Endometrial microvascular endothelial cells (primary cell): ENCODE measurements around the gene CACNG6. TPM values are rescaled to one million over a fixed set of nuclear protein-coding genes. Genes with fewer than 3 reads are reported as not detected.
"Not testable (repeated sequence)": the region's sequence is repeated elsewhere in the genome, so short reads cannot be mapped to it uniquely, and the experiment has no call there.

ENCODE experiments used
- in situ Hi-C: cut with HindIII; loops from 2 replicates; pipeline ENCODE4 v1.10.0; 2017; ENCODE audit warnings: low sequenced_read_pairs, low pct_unique_long_range_greater_than_20kb; ENCODE audit errors: inconsistent ontology term
- total RNA-seq: library from RNA; depleted of rRNA; stranded (reverse); fragments of >200 nt; gene quantifications from one replicate; pipeline ENCODE4 v1.2.3, GENCODE V29; 2015; ENCODE audit errors: inconsistent ontology term

CACNG6 gene
- total RNA-seq, result 3.5 TPM

GRCh38 chr19:53991224-53992113, at the start of gene CACNG6:
Gene CACNG6, plus strand, starts transcription at chr19:53991637. Its CDS starts 1,241 bp downstream, at chr19:53992878.
- in situ Hi-C loops, result no loop called here

- in situ Hi-C loops, result no loop called here
Measured at GRCh38 chr19:53942001-53942786, 49.2 kb upstream of the CACNG6 start.

- in situ Hi-C loops, result no loop called here
Measured at GRCh38 chr19:53944416-53944815, 47.0 kb upstream of the CACNG6 start.

- in situ Hi-C loops, result no loop called here
Measured at GRCh38 chr19:53944933-53945332, 46.5 kb upstream of the CACNG6 start.

- in situ Hi-C loops, result no loop called here
Measured at GRCh38 chr19:53945441-53945840, 46.0 kb upstream of the CACNG6 start.

GRCh38 chr19:53945998-53946397, 45.4 kb upstream of the CACNG6 start:
- in situ Hi-C loops, result no loop called here

- in situ Hi-C loops, result no loop called here
Measured at GRCh38 chr19:53947624-53948023, 43.8 kb upstream of the CACNG6 start.

GRCh38 chr19:53948611-53949010, 42.8 kb upstream of the CACNG6 start:
- in situ Hi-C loops, result not testable (repeated sequence)

GRCh38 chr19:53951436-53951835, 40.0 kb upstream of the CACNG6 start:
- in situ Hi-C loops, result loop anchor here (10.0 kb wide), 1 partner anchor 47 kb away; the partner anchor contains the start of gene CACNG7

GRCh38 chr19:53951947-53952346, 39.5 kb upstream of the CACNG6 start:
- in situ Hi-C loops, result loop anchor here (10.0 kb wide), 1 partner anchor 47 kb away; the partner anchor contains the start of gene CACNG7

- in situ Hi-C loops, result loop anchor here (10.0 kb wide), 1 partner anchor 49 kb away; the partner anchor contains the start of gene CACNG7
Measured at GRCh38 chr19:53953383-53953782, 38.1 kb upstream of the CACNG6 start.

GRCh38 chr19:53957448-53958167, 33.8 kb upstream of the CACNG6 start:
- in situ Hi-C loops, result loop anchor here (10.0 kb wide), 1 partner anchor 53 kb away; the partner anchor contains the start of gene CACNG7

GRCh38 chr19:53958168-53958571, 33.3 kb upstream of the CACNG6 start:
- in situ Hi-C loops, result loop anchor here (10.0 kb wide), 1 partner anchor 53 kb away; the partner anchor contains the start of gene CACNG7

- in situ Hi-C loops, result loop anchor here (10.0 kb wide), 1 partner anchor 54 kb away; the partner anchor contains the start of gene CACNG7
Measured at GRCh38 chr19:53958823-53959757, 32.3 kb upstream of the CACNG6 start.

- in situ Hi-C loops, result no loop called here
Measured at GRCh38 chr19:53960187-53960586, 31.2 kb upstream of the CACNG6 start.

GRCh38 chr19:53960886-53961285, 30.6 kb upstream of the CACNG6 start:
- in situ Hi-C loops, result no loop called here

GRCh38 chr19:53961523-53962356, 29.7 kb upstream of the CACNG6 start:
- in situ Hi-C loops, result no loop called here
